Muscle of leg (tissue), 16 donors: ENCODE data around the gene NUDT21. TPM values are rescaled to one million over a fixed set of nuclear protein-coding genes. Genes with fewer than 3 reads are reported as not detected.
"Not testable (repeated sequence)": the region's sequence is repeated elsewhere in the genome, so short reads cannot be mapped to it uniquely, and the experiment has no call there.

Source experiments
- DNase-seq: peaks from one replicate; pipeline ENCODE4 v3.0.0; 2013
- H3K27ac ChIP-seq: one replicate; pipeline ENCODE4 v1.5.1; 2013; ENCODE audit warnings: mild to moderate bottlenecking, low read length, control low read depth
- H3K27me3 ChIP-seq: one replicate; pipeline ENCODE4 v1.6.1; 2013; ENCODE audit warnings: low read length; ENCODE audit not compliant: control insufficient read depth, insufficient read depth
- H3K36me3 ChIP-seq: one replicate; pipeline ENCODE4 v1.6.1; 2013; ENCODE audit warnings: low read length; ENCODE audit not compliant: control insufficient read depth, insufficient read depth
- H3K4me1 ChIP-seq: one replicate; pipeline ENCODE4 v1.6.1; 2013; ENCODE audit warnings: low read length; ENCODE audit not compliant: control insufficient read depth, insufficient read depth
- H3K4me3 ChIP-seq: one replicate; pipeline ENCODE4 v1.5.1; 2013; ENCODE audit warnings: low read length, control low read depth
- H3K9me3 ChIP-seq: replicated peaks from 2 replicates; pipeline ENCODE4 v1.6.1; 2013; ENCODE audit warnings: low read depth, low read length; ENCODE audit not compliant: control insufficient read depth
- WGBS: methylation state at CpG from one replicate; pipeline ENCODE4 v1.1.5; 2013; ENCODE audit warnings: missing lambda C conversion rate; ENCODE audit not compliant: insufficient coverage; 5-methylcytosine and 5-hydroxymethylcytosine counted together
- long read RNA-seq, 11 donors: transcript quantifications; one replicate each; lab custom pipeline, GENCODE V29; 2026
- polyA plus RNA-seq, 8 donors: library from polyadenylated mRNA; unstranded; fragments of 120-200 nt; gene quantifications; one replicate each; pipeline versions ENCODE4 v1.2.1 to v1.2.3, GENCODE V29; 2013; ENCODE audit warnings: inconsistent platforms in 1 of 8, low replicate concordance in 1 of 8; ENCODE audit not compliant: insufficient read length in 8 of 8, insufficient read depth in 1 of 8
- total RNA-seq: library from RNA; stranded (reverse); fragments of 120-200 nt; gene quantifications from one replicate; pipeline ENCODE4 v1.2.4, GENCODE V29; 2013

The NUDT21 gene
- total RNA-seq (73.8 TPM), polyA plus RNA-seq (10 to 100 TPM; 47.3 to 77.1 (median 61.6) TPM)
- long read RNA-seq, donor 1, full-length matches to known transcripts: 10 of 10 reads
- long read RNA-seq, donor 1, partial matches to known transcripts: 0 of 10 reads
- long read RNA-seq, donor 1, other reads (novel, unspliced or antisense): 0 of 10 reads
- long read RNA-seq, donor 2, full-length matches to known transcripts: 6 of 6 reads
- long read RNA-seq, donor 2, partial matches to known transcripts: 0 of 6 reads
- long read RNA-seq, donor 2, other reads (novel, unspliced or antisense): 0 of 6 reads
- long read RNA-seq, donor 3, full-length matches to known transcripts: 22 of 22 reads
- long read RNA-seq, donor 3, partial matches to known transcripts: 0 of 22 reads
- long read RNA-seq, donor 3, other reads (novel, unspliced or antisense): 0 of 22 reads
- long read RNA-seq, donor 4, full-length matches to known transcripts: 17 of 17 reads
- long read RNA-seq, donor 4, partial matches to known transcripts: 0 of 17 reads
- long read RNA-seq, donor 4, other reads (novel, unspliced or antisense): 0 of 17 reads
- long read RNA-seq, donor 5, full-length matches to known transcripts: 47 of 71 reads
- long read RNA-seq, donor 5, partial matches to known transcripts: 24 of 71 reads
- long read RNA-seq, donor 5, other reads (novel, unspliced or antisense): 0 of 71 reads
- long read RNA-seq, donor 6, full-length matches to known transcripts: 34 of 40 reads
- long read RNA-seq, donor 6, partial matches to known transcripts: 6 of 40 reads
- long read RNA-seq, donor 6, other reads (novel, unspliced or antisense): 0 of 40 reads
- long read RNA-seq, donor 7, full-length matches to known transcripts: 26 of 34 reads
- long read RNA-seq, donor 7, partial matches to known transcripts: 8 of 34 reads
- long read RNA-seq, donor 7, other reads (novel, unspliced or antisense): 0 of 34 reads
- long read RNA-seq, donor 8, full-length matches to known transcripts: 22 of 27 reads
- long read RNA-seq, donor 8, partial matches to known transcripts: 5 of 27 reads
- long read RNA-seq, donor 8, other reads (novel, unspliced or antisense): 0 of 27 reads
- long read RNA-seq, donor 9, full-length matches to known transcripts: 13 of 24 reads
- long read RNA-seq, donor 9, partial matches to known transcripts: 11 of 24 reads
- long read RNA-seq, donor 9, other reads (novel, unspliced or antisense): 0 of 24 reads
- long read RNA-seq, donor 10, full-length matches to known transcripts: 32 of 41 reads
- long read RNA-seq, donor 10, partial matches to known transcripts: 9 of 41 reads
- long read RNA-seq, donor 10, other reads (novel, unspliced or antisense): 0 of 41 reads
- long read RNA-seq, donor 11, full-length matches to known transcripts: 23 of 37 reads
- long read RNA-seq, donor 11, partial matches to known transcripts: 14 of 37 reads
- long read RNA-seq, donor 11, other reads (novel, unspliced or antisense): 0 of 37 reads

DNA sequence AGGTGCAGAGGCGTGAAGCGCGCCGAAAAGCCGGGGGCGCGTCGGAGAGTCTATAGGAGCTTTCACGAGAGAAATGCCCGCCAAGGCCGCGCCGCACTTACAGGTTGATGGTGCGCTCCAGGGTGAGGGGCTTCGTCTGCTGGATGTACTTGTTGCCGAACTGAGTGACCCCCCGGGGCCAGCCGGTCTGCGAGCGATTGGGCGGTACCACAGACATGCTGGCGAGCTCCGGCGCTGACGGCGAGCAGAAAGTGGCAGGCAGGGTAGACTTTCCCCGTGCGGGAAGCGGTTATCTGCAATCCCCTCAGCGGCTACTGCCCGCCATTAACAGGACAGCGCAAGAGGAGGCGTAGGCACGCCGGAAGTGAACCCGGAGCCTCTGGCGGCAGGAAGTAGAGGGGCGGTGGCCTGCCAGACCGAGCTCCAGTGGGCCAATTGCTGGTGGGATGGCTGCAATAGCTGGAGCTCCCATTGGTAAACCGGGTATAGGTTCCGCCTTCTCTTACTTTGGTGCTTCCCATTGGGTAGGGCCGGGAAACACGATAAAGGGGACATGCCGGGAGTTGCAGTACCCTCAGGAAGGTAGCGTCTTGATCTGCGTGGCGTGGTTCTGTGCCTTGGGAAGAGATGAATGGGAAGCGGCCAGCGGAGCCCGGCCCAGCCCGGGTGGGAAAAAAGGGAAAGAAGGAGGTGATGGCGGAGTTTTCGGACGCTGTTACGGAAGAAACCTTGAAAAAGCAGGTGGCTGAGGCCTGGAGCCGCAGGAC is at the start of gene NUDT21, which contains the start of gene OGFOD1:
Gene NUDT21 (minus strand): TSS at position 347 of the 767 bp plus-strand sequence. CDS start 130 bp downstream, at position 217.
Gene OGFOD1 (plus strand): TSS at position 569 of the 767 bp plus-strand sequence. CDS start 59 bp downstream, at position 628.
- Histone ChIP-seq H3K36me3 (peaks cover 19% of the 10 kb centered on the region), H3K27me3 (no peaks in the 10 kb centered on the region), H3K4me3 (peak within 1 kb of the TSS; percentile 71), H3K27ac (peak within 1 kb of the TSS; percentile 87), H3K9me3 (no peaks in the 10 kb centered on the region), H3K4me1 (peaks cover 17% of the 10 kb centered on the region)
- WGBS: under 1% methylated on average over 51 of the region's 56 CpGs
- peak; percentile 99 for DNase-seq

DNA sequence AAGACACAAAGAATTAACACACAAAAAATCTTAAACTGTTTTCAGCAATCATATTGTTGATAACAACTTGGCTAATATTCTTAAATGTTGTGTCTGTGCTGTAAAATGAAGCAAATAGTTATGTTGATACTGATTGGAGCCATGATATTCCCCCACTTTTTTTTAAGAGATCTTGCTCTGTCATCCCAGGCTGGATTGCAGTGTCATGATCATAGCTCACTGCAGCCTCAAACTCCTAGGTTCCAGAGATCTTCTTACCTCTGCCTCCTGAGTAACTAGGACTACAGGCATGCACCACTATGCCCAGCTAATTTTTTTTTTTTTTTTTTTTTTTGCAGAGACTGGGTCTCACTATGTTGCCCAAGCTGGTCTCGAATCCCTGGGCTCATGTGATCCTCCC is 42.7 kb upstream of the NUDT21 start:
- Histone ChIP-seq H3K27me3 (no peaks in the 10 kb centered on the region), H3K36me3 (peaks cover 13% of the 10 kb centered on the region), H3K4me3 (no peak overlapping the region), H3K9me3 (no peaks in the 10 kb centered on the region), H3K4me1 (no peaks in the 10 kb centered on the region), H3K27ac (no peak overlapping the region)
- 83% methylated on average over 1 of the region's 1 CpG for WGBS
- no peak for DNase-seq

DNA sequence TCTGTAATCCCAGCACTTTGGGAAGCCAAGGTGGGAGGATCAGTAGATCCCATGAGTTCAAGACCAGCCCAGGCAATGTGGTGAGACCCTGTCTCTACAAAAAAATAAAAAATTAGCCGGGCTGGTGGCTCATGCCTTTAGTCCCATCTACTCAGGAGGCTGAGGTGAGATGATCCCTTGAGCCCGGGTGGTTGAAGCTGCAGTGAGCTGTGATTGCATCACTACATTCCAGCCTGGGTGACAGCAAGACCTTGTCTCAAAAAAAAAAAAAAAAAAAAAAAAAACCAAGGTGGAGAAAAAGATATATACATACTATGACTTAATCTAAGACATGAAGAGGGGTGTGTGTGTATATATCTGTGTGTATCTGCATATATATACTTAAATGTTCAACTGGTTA is 42.0 kb upstream of the NUDT21 start:
- Histone ChIP-seq H3K4me3 (no peak overlapping the region), H3K9me3 (no peaks in the 10 kb centered on the region), H3K27me3 (no peaks in the 10 kb centered on the region), H3K4me1 (no peaks in the 10 kb centered on the region), H3K27ac (no peak overlapping the region), H3K36me3 (peaks cover 6% of the 10 kb centered on the region)
- no CpG with 5 or more reads among the region's 2 CpGs for WGBS
- DNase-seq: no peak

DNA sequence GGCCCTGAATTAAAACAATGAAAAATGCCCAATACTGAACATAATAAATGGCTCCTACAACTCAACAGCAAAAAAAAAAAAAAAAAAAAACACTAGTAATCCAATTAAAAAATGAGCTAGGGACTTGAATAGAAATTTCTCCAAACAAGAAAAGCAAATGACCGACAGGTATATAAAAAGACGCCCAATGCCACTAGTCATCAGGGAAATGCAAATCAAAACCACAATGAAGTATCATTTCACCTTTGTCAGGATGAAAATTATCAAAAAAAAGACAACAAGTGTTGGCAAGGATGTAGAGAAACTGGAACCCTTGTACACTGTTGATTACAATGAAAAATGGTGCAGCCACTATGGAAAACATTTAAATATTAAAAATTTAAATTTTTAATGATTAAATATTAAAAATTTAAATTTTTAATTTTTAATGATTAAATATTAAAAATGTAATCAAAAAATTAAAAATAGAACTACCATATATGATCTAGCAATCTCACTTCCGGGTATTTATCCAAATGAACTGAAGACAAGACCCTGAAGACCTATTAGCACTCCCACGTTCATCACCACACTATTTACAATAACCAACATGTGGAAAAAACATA is 40.6 kb upstream of the NUDT21 start:
- peaks cover 1% of the 10 kb centered on the region for H3K36me3 ChIP-seq
- WGBS: no CpG with 5 or more reads among the region's 4 CpGs

DNA sequence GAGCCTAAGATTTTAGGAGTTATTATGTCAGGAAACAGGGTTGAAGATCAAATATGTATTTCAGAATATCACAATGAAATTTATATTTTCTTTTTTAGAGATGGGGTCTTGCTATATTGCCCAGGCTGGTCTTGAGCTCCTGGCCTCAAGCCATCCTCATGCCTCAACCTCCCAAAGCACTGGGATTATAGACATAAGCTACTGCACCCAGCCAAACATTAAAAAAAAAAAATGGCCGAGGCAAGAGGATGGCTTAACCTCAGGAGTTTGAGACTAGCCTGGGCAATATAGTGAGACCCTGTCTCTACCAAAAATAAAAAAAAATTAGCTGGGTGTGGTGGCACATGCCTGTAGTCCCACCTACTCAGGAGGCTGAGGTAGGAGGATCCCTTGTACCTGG is 37.7 kb upstream of the NUDT21 start:
- not testable (repeated sequence) for H3K27ac ChIP-seq, H3K4me1 ChIP-seq, H3K4me3 ChIP-seq, H3K27me3 ChIP-seq, H3K36me3 ChIP-seq, DNase-seq, H3K9me3 ChIP-seq
- WGBS: no CpG with 5 or more reads among the region's 1 CpG

More for the DNA sequence above, 40.6 kb upstream of the NUDT21 start:
- no peaks in the 10 kb centered on the region for H3K9me3 ChIP-seq
- DNase-seq: no peak
- no peak overlapping the region for H3K27ac ChIP-seq
- H3K4me3 ChIP-seq: no peak overlapping the region
- H3K4me1 ChIP-seq: no peaks in the 10 kb centered on the region
- H3K27me3 ChIP-seq: no peaks in the 10 kb centered on the region

DNA sequence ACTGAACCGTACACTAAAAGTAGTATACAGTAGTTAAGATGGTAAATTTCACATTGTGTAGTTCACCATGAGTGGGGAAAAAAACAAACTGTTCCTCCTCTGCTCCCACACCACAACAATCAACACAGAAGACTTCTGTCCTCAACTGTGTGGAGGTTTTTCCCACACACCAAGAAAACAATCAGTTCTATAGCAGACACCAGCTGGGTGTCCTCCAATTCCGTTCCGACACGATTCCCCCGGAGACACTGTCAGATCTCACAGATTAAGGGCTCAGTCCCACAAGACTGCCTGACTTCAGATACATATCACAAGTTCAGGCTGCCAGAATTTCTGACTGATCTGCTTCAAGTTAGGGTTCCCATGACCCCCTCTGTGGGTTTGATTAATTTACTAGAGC is 36.9 kb upstream of the NUDT21 start:
- no peak overlapping the region for H3K4me3 ChIP-seq
- no peak overlapping the region for H3K27ac ChIP-seq
- H3K36me3 ChIP-seq: peaks cover 7% of the 10 kb centered on the region
- no peaks in the 10 kb centered on the region for H3K27me3 ChIP-seq
- no peak for DNase-seq
- no peaks in the 10 kb centered on the region for H3K9me3 ChIP-seq
- 72% methylated on average over 4 of the region's 5 CpGs for WGBS
- H3K4me1 ChIP-seq: no peaks in the 10 kb centered on the region

DNA sequence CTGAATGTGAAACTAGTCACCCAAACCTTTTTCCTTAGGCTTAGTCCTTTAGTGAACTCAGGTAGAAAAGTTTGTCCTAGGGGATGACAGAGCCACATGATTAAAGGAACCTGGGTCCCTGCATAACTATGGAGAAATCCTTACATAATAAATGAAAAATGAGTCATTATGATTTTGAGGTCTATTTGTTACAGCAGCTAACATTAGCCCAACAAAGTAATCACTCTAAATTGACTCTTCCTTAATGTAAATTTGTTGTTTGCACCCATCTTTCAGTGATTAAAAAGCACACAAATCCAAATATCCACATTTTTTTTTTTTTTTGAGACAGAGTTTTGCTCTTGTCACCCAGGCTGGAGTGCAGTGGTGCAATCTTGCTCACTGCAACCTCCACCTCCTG is 32.3 kb upstream of the NUDT21 start:
- H3K9me3 ChIP-seq: no peaks in the 10 kb centered on the region
- no peaks in the 10 kb centered on the region for H3K27me3 ChIP-seq
- H3K4me3 ChIP-seq: no peak overlapping the region
- H3K36me3 ChIP-seq: peaks cover 24% of the 10 kb centered on the region
- H3K27ac ChIP-seq: no peak overlapping the region
- no peaks in the 10 kb centered on the region for H3K4me1 ChIP-seq
- no peak for DNase-seq

DNA sequence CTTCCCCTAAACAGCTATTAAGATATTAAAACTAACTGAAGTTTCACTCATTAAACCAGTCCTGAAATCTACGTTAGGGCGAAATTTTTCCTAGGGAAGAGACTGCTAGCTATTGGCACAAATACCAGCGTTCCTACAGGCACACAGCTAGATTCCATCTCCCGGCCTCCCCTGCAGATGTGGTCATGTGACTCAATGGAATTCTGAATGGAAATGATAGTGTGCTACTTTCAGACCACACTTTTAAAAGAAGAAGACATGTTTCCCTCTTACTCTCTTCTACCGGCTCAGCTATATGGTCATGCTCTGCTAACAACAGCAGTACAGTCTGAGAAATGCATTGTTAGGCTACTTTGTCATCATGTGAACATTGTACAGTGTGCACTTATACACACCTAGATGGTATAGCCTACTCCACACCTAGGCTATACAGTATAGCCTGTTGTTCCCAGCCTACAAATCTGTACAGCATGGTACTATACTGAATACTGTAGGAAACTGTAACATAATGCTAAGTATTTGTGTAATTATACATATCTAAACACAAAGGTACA is 31.6 kb upstream of the NUDT21 start:
- H3K9me3 ChIP-seq: no peaks in the 10 kb centered on the region
- WGBS: no CpG with 5 or more reads among the region's 5 CpGs
- no peaks in the 10 kb centered on the region for H3K4me1 ChIP-seq
- H3K27me3 ChIP-seq: no peaks in the 10 kb centered on the region
- no peak for DNase-seq
- H3K27ac ChIP-seq: no peak overlapping the region
- H3K36me3 ChIP-seq: peaks cover 27% of the 10 kb centered on the region
- H3K4me3 ChIP-seq: no peak overlapping the region
